GM19463 (cell line): ENCODE results near the gene COG8.
"Not testable (repeated sequence)": the region's sequence is repeated elsewhere in the genome, so short reads cannot be mapped to it uniquely, and the experiment has no call there.

Experiments used
- ATAC-seq: cut with Tn5 transposase; IDR thresholded peaks from one replicate; pipeline ENCODE4 v1.9.1; 2021; ENCODE audit warnings: mild to moderate bottlenecking, moderate library complexity; ENCODE audit not compliant: unreplicated experiment

The COG8 gene

DNA sequence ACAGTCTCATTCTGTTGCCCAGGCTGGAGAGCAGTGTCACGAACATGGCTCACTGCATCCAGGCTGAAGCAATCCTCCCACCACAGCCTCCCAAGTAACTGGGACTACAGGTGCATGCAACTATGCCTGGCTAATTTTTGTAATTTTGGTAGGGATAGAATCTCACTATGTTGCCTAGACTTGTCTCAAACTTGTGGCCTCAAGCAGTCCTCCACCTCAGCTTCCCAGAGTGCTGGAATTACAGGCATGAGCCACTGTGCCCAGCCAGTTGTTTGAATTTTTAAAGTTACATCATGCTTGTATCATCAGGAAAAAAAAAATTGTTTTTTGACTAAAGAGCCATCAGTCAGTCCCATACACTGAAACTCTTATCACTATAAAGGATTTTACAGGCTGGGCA is 45.3 kb downstream of the COG8 start:
- ATAC-seq: no peak

DNA sequence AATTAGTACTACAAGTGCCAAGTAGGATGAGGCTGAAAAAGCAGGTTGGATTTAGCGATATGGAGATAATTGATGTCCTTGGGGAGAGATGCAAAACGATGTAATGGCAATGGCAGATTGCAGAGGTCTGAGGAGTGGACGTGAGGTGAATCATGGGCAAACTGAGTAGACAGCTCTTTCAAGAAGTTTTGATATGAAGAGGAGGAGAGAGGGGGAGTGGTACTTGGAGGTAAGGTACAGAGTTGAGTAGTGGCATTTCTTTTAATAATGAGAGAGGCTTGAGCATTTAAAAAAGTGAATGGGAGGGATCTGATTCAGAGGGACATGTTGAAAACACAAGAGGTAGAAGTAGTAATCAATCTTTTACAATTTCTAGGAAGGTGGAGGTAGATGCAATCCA is 46.0 kb downstream of the COG8 start:
- no peak for ATAC-seq

DNA sequence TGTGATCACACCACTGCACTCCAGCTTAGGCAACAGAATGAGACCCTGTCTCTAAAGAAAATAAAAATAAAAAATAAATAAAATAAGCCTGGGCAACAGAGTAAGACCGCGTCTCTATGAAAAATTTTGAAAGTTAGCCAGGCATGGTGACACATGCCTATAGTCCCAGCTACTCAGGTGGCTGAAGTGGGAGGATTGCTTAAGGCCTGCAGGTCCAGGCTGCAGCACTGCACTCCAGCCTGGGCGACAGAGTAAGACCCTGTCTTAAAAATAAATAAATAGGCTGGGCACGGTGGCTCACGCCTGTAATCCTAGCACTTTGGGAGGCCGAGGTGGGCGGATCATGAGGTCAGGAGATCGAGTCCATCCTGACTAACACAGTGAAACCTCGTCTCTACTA is 47.7 kb downstream of the COG8 start:
- not testable (repeated sequence) for ATAC-seq

DNA sequence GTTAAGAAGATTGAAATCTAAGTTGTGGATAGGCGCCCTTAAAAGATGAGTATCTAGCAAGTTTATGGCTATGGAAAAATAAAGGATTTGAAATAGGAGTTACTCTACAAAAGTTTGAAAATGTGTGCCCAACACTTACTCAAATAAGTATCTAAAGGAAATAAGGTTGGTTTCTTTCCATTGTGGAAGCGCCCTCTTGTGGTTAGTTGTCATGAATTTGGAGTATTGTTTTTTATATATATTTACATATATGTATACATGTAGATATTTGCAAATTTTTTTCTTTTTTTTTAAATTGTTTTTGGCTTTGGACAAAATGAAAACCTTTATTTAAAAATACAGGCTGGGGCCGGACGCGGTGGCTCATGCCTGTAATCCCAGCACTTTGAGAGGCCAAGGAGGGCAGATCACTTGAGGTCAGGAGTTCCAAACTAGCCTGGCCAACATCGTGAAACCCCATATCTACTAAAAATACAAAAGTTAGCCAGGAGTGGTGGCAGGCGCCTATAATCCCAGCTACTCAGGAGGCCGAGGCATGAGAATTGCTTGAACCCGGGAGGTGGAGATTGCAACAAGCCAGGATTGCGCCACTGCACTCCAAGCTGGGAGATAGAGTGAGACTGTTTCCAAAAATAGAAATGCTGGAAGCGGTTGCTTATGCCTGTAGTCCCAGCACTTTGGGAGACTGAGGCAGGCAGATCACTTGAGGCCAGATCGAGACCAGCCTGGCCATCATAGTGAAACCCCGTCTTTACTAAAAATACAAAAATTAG is 52.2 kb downstream of the COG8 start:
- no peak for ATAC-seq

DNA sequence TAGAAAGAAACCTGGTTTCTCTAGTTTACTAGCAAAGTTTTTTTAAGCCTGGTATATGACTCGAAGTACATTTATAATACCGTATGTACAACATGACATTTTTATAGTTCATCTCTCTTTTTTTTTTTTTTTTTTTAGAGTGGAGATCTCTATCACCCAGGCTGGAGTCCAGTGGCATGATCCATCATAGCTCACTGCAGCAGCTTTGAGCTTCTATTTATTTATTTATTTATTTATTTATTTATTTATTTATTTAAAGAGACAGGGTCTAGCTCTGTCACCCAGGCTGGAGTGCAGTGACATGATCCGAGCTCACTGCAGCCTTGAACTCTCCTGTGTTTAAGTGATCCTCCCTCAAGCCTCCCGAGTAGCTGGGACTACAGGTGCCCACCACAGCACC is 54.1 kb downstream of the COG8 start:
- no peak for ATAC-seq

DNA sequence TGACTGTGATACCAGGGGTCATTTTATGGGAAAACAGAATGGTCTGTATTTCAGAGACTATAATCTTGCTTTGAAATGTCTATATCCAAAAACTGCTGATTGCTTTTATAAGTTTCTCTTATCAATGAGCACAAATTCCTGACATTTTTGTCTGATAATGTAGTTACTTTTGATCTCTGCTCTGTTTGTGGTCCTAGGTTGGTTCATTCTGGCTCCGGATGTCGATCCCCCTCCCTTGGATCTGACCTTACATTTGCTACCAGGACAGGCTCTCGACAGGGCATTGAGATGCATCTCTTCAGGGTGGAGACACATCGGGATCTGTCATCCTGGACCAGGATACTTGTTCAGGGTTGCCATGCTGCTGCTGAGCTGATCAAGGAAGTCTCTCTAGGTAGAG is 55.5 kb downstream of the COG8 start:
- no peak for ATAC-seq

DNA sequence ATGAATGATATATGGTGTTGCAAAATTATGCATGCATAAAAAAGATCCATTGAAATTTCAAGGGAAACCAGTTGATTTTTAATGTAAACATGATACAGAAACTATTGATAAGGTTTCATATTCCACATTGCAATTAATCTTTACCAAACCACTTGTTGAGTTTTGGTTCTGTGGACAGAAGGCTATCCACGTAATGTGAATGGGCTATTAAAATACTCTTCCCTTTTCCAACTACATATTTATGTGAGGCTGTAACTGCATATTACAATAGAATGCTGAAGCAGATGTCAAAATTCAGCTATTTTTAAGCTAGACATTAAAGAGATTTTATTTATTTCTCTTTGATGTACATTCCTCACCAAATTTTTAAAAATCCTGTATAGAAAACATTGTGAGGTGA is 62.0 kb downstream of the COG8 start:
- ATAC-seq: no peak
